WERI-Rb-1 (cell line): ENCODE results near the gene PHAX.
"Not testable (repeated sequence)": the region's sequence is repeated elsewhere in the genome, so short reads cannot be mapped to it uniquely, and the experiment has no call there.

Experiments used
- DNase-seq: peaks from one replicate; pipeline ENCODE4 v3.0.0-alpha.2; 2020
- H3K27ac ChIP-seq: fragments of 250-450 bp; sonication (Bioruptor Pico); 2 replicates; pipeline ENCODE4 v1.5.1; 2020; ENCODE audit warnings: mild to moderate bottlenecking, moderate library complexity
- H3K27me3 ChIP-seq: fragments of 250-450 bp; sonication (Bioruptor Pico); 2 replicates; pipeline ENCODE4 v1.5.1; 2021; ENCODE audit warnings: mild to moderate bottlenecking, low read depth, moderate library complexity; ENCODE audit not compliant: insufficient read depth, severe bottlenecking
- H3K36me3 ChIP-seq: fragments of 250-450 bp; sonication (Bioruptor Pico); 2 replicates; pipeline ENCODE4 v1.5.1; 2020; ENCODE audit warnings: mild to moderate bottlenecking, moderate library complexity
- H3K4me3 ChIP-seq: 2 replicates; pipeline ENCODE4 v1.5.1; 2011; ENCODE audit warnings: low read depth, mild to moderate bottlenecking, control low read depth, low read length
- H3K9me3 ChIP-seq: fragments of 250-450 bp; sonication (Bioruptor Pico); 2 replicates; pipeline ENCODE4 v1.5.1; 2021; ENCODE audit warnings: mild to moderate bottlenecking, moderate library complexity; ENCODE audit not compliant: severe bottlenecking
- TF ChIP-seq, protein P1 (sequence below): IDR thresholded peaks from 2 replicates; pipeline ENCODE4 v1.5.1; 2011; ENCODE audit warnings: low read depth, mild to moderate bottlenecking, control low read depth, inconsistent platforms, low read length

PHAX gene

GRCh38 chr5:126645132-126645531 lies 44.4 kb downstream of the PHAX start:
- H3K36me3 ChIP-seq, result no peaks in the 10 kb centered on the region
- no peak overlapping the region for H3K4me3 ChIP-seq
- no peaks in the 10 kb centered on the region for H3K27me3 ChIP-seq
- peaks cover 5% of the 10 kb centered on the region for H3K9me3 ChIP-seq
- TF ChIP-seq, protein P1, sequence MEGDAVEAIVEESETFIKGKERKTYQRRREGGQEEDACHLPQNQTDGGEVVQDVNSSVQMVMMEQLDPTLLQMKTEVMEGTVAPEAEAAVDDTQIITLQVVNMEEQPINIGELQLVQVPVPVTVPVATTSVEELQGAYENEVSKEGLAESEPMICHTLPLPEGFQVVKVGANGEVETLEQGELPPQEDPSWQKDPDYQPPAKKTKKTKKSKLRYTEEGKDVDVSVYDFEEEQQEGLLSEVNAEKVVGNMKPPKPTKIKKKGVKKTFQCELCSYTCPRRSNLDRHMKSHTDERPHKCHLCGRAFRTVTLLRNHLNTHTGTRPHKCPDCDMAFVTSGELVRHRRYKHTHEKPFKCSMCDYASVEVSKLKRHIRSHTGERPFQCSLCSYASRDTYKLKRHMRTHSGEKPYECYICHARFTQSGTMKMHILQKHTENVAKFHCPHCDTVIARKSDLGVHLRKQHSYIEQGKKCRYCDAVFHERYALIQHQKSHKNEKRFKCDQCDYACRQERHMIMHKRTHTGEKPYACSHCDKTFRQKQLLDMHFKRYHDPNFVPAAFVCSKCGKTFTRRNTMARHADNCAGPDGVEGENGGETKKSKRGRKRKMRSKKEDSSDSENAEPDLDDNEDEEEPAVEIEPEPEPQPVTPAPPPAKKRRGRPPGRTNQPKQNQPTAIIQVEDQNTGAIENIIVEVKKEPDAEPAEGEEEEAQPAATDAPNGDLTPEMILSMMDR, result no peak
- no peak for DNase-seq
- no peak overlapping the region for H3K27ac ChIP-seq

DNA sequence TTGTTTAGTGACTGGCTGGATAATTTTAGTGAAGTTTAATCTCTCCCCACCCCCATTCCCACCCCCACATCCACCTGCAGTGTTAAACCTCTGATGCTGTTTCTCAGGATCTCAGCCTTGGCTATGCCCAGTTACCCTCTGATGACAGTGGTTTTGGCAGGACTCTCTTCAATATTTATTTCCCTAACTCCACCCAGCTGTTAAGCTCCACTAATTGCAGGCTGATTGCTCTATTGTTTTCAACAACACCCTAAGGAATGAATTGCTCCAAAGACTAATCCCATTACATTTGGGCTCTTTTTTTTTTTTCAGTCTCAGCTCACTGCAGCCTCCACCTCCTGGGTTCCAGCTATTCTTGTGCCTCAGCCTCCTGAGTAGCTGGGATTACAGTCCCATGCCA lies 46.3 kb downstream of the PHAX start:
- H3K4me3 ChIP-seq, result no peak overlapping the region
- no peak overlapping the region for H3K27ac ChIP-seq
- H3K9me3 ChIP-seq, result peaks cover 5% of the 10 kb centered on the region
- no peaks in the 10 kb centered on the region for H3K36me3 ChIP-seq
- H3K27me3 ChIP-seq, result no peaks in the 10 kb centered on the region
- TF ChIP-seq, protein P1, result no peak
- DNase-seq, result no peak

GRCh38 chr5:126648471-126648870 lies 47.7 kb downstream of the PHAX start:
- H3K4me3 ChIP-seq, result no peak overlapping the region
- TF ChIP-seq, protein P1, result no peak
- DNase-seq, result no peak

DNA sequence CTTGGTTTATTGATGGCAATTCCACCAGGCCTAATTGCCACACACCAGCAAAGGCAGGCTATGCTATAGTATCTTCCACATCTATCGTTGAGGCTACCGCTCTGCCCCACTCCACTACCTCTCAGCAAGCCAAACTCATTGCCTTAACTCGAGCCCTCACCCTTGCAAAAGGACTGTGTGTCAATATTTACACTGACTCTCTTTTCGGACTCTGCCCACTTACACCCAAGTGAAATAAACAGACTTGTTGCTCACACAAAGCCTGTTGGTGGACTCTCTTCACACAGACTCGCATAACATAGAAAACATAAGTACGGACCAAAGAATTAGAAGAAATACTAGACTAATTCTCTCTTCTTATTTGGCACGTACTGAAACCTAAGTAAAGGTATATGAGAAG lies 48.3 kb downstream of the PHAX start:
- not testable (repeated sequence) for H3K27me3 ChIP-seq, H3K27ac ChIP-seq, H3K9me3 ChIP-seq, H3K36me3 ChIP-seq, H3K4me3 ChIP-seq, DNase-seq

More at GRCh38 chr5:126648471-126648870, 47.7 kb downstream of the PHAX start:
- Histone ChIP-seq H3K27ac (no peak overlapping the region), H3K36me3 (no peaks in the 10 kb centered on the region), H3K9me3 (peaks cover 5% of the 10 kb centered on the region), H3K27me3 (no peaks in the 10 kb centered on the region)

GRCh38 chr5:126649709-126650108 lies 49.0 kb downstream of the PHAX start:
- not testable (repeated sequence) for H3K27ac ChIP-seq, H3K9me3 ChIP-seq, H3K4me3 ChIP-seq, H3K36me3 ChIP-seq, H3K27me3 ChIP-seq
- DNase-seq, result peak; percentile 37

- no peak overlapping the region for H3K27ac ChIP-seq
- H3K9me3 ChIP-seq, result peaks cover 1% of the 10 kb centered on the region
- no peak overlapping the region for H3K4me3 ChIP-seq
- H3K36me3 ChIP-seq, result no peaks in the 10 kb centered on the region
- no peak for DNase-seq
- H3K27me3 ChIP-seq, result no peaks in the 10 kb centered on the region
- TF ChIP-seq, protein P1, result no peak
These were observed 49.7 kb downstream of the PHAX start for GRCh38 chr5:126650463-126650862.

DNA sequence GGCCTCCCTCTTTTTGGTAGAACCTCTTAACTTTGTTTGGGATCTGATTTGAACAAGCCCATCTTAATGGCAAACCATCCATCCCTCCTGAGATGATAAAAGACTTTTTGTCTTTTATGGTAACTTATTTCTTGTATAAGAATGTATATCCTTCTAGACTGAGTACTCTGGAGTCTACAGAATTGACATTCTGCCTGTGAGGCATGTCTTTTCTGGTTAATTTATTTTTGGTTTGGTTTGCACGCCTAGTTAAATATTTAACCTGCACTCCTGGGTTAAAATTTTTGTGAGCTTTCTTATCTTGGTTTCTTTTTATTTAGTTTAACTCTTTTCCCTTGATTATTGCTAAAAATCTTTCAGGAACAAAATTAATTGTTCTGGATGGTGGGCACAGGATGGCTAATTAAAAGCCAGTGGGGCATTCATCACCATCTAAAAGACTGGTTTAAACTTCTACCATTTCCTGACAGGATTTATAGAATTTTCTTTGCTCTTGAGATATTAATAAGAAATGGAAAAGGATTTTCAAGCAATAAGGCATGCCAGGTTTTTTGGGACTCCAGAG lies 50.3 kb downstream of the PHAX start:
- Histone ChIP-seq H3K4me3 (no peak overlapping the region), H3K36me3 (no peaks in the 10 kb centered on the region), H3K9me3 (no peaks in the 10 kb centered on the region), H3K27ac (no peak overlapping the region), H3K27me3 (no peaks in the 10 kb centered on the region)
- TF ChIP-seq, protein P1, result no peak
- no peak for DNase-seq
